Osteoblast (primary cell): Measurements from ENCODE around the gene CHSY1. TPM values are rescaled to one million over a fixed set of nuclear protein-coding genes. Genes with fewer than 3 reads are reported as not detected.

Experiments
- DNase-seq: peaks from one replicate; pipeline ENCODE4 v3.0.0; 2011; ENCODE audit warnings: low spot score, mixed read lengths; ENCODE audit not compliant: insufficient read length; ENCODE audit errors: missing footprints
- H2AFZ ChIP-seq: 2 replicates; pipeline ENCODE4 v1.6.0; 2011; ENCODE audit warnings: mild to moderate bottlenecking, low read length
- H3K27ac ChIP-seq: 2 replicates; pipeline ENCODE4 v1.5.1; 2011; ENCODE audit warnings: mild to moderate bottlenecking, low read depth, low read length, moderate library complexity
- H3K27me3 ChIP-seq: 2 replicates; pipeline ENCODE4 v1.6.0; 2012; ENCODE audit warnings: mild to moderate bottlenecking, control low read depth, inconsistent platforms, low read length, moderate library complexity; ENCODE audit not compliant: insufficient read depth
- H3K36me3 ChIP-seq: 2 replicates; pipeline ENCODE4 v1.5.1; 2011; ENCODE audit warnings: mild to moderate bottlenecking, low read length, control low read depth, moderate library complexity; ENCODE audit not compliant: insufficient read depth
- H3K4me1 ChIP-seq: 2 replicates; pipeline ENCODE4 v1.5.1; 2011; ENCODE audit warnings: mild to moderate bottlenecking, low read length, control low read depth, moderate library complexity; ENCODE audit not compliant: insufficient read depth
- H3K4me2 ChIP-seq: 2 replicates; pipeline ENCODE4 v1.6.0; 2011; ENCODE audit warnings: mild to moderate bottlenecking, low read length; ENCODE audit not compliant: insufficient read depth
- H3K4me3 ChIP-seq: fragments of 200-600 bp; sonication (generic); 3 replicates; pipeline ENCODE4 v1.5.1; 2012; ENCODE audit warnings: mild to moderate bottlenecking, low read length, inconsistent platforms; ENCODE audit not compliant: insufficient read depth
- H3K79me2 ChIP-seq: 2 replicates; pipeline ENCODE4 v1.6.0; 2012; ENCODE audit warnings: mild to moderate bottlenecking, low read length, control low read depth, inconsistent platforms; ENCODE audit not compliant: insufficient read depth
- H3K9me3 ChIP-seq: 2 replicates; pipeline ENCODE4 v1.5.1; 2011; ENCODE audit warnings: low read depth, low read length, control low read depth
- H4K20me1 ChIP-seq: 2 replicates; pipeline ENCODE4 v1.6.0; 2012; ENCODE audit warnings: mild to moderate bottlenecking, low read length, control low read depth; ENCODE audit not compliant: insufficient read depth
- total RNA-seq: library from RNA; depleted of rRNA; stranded (reverse); fragments of >200 nt; gene quantifications from 2 replicates; pipeline ENCODE4 v1.2.3, GENCODE V29; 2012
- TF ChIP-seq, protein P1 (sequence below): IDR thresholded peaks from 2 replicates; pipeline ENCODE4 v1.5.1; 2011; ENCODE audit warnings: mild to moderate bottlenecking, low read depth, low read length, moderate library complexity; ENCODE audit errors: extremely low read depth

CHSY1 gene
- total RNA-seq, 1 donor = 39.1 TPM

DNA sequence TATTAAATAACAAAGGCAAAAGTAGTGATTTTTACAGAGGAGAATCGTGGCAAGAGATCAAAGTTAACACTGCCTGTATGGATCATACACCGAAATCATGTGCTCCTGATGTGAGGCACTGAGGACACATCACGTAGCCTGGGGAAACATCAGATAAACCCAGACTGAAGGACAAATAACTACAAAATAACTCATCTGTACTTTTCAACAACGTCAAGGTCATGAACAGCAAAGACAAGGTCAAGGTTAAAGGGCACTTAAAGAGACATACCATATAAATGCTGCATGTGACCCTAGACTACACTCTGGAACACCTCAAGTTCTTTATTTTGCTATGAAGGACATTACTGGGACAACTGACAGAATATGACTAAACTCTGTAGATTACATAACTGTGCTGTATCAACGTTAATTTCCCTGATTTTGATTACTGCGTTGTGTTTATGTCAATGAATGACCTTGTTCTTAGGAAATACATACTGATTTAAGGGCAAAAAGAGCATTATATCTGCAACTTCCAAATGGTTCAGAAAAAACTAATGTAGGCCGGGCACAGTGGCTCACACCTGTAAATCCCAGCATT is 48.1 kb downstream of the CHSY1 start:
- Histone ChIP-seq H3K27ac (peak overlapping the region; percentile 19), H2AFZ (no peak overlapping the region), H3K27me3 (no peaks in the 10 kb centered on the region), H3K4me2 (no peak overlapping the region), H3K9me3 (no peaks in the 10 kb centered on the region), H4K20me1 (peaks cover 17% of the 10 kb centered on the region), H3K36me3 (no peaks in the 10 kb centered on the region), H3K4me1 (peaks cover 78% of the 10 kb centered on the region), H3K4me3 (no peak overlapping the region), H3K79me2 (peaks cover 81% of the 10 kb centered on the region)
- TF ChIP-seq, protein P1, sequence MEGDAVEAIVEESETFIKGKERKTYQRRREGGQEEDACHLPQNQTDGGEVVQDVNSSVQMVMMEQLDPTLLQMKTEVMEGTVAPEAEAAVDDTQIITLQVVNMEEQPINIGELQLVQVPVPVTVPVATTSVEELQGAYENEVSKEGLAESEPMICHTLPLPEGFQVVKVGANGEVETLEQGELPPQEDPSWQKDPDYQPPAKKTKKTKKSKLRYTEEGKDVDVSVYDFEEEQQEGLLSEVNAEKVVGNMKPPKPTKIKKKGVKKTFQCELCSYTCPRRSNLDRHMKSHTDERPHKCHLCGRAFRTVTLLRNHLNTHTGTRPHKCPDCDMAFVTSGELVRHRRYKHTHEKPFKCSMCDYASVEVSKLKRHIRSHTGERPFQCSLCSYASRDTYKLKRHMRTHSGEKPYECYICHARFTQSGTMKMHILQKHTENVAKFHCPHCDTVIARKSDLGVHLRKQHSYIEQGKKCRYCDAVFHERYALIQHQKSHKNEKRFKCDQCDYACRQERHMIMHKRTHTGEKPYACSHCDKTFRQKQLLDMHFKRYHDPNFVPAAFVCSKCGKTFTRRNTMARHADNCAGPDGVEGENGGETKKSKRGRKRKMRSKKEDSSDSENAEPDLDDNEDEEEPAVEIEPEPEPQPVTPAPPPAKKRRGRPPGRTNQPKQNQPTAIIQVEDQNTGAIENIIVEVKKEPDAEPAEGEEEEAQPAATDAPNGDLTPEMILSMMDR = no peak
- DNase-seq = no peak

DNA sequence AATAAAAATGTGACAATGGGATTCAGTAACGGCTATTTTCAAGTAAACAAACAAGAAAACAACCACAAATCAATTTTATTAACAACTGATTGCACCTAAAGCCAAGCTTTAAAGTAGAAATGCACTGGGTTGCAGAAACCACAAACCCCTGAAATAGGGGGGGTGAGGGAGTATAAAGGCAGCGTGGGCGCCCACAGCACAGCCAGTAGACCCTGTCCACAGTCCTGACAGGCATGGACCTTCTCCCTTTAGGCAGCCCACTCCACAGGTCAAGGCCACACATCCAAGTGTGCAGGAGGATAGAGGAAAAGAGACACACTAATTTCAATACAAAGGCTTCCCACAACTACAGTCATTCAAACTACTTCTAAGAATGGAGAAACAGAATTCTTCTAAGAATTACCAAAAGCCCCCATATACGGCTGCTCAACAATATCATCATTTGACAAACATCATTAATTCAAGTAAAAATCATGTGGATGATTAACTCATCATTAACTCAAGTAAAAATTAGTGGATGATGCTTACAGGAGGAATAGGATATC is 48.7 kb downstream of the CHSY1 start:
- TF ChIP-seq, protein P1 = no peak

DNA sequence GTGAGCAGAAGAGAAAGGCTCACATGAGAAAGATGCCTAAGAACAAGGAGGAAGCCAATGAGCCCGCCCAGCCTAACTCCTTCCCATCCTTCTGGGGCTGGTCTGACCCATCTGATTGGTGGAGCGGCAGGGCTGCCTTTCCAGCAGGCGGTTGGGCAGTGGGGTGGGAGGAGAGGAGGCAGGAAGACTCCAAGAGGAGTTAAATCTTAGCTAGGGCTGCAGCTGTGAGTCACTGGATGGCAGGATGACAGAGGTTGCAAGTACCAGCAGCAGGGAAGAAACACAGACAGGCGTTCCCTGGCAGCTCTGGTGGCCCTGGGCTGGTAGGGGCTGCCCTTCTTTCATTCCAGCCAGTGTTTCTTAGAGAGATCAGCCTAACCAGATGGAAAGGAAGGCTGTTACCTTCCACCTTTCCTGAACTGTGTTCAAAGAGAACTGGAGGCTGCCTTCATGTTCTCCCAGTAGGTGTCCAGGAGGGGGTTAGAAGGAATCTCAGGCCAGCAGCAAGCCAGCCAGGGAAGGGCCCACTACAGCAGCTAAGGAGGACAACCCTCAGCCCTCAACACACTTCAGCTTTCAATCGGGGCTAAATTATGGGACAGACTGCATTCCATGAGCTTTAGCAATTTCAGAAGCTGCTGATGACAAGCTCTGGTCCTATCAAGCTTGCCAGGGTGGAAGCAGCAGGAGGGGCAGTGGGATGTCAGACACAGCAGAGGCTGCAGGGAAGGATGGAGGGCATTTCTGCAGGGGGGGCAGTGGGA is 50.3 kb downstream of the CHSY1 start:
- H3K4me1 ChIP-seq = peaks cover 64% of the 10 kb centered on the region
- DNase-seq = peak; percentile 90
- H2AFZ ChIP-seq = no peak overlapping the region
- peaks cover 81% of the 10 kb centered on the region for H3K79me2 ChIP-seq
- peak overlapping the region; percentile 73 for H3K4me2 ChIP-seq
- H3K27me3 ChIP-seq = no peaks in the 10 kb centered on the region
- TF ChIP-seq, protein P1 = no peak
- peak overlapping the region; percentile 95 for H3K27ac ChIP-seq
- H3K9me3 ChIP-seq = no peaks in the 10 kb centered on the region
- H4K20me1 ChIP-seq = peaks cover 17% of the 10 kb centered on the region
- H3K4me3 ChIP-seq = peak overlapping the region; percentile 26
- no peaks in the 10 kb centered on the region for H3K36me3 ChIP-seq

More for the DNA sequence above, 48.7 kb downstream of the CHSY1 start:
- DNase-seq = no peak
- H4K20me1 ChIP-seq = peaks cover 17% of the 10 kb centered on the region
- H2AFZ ChIP-seq = no peak overlapping the region
- H3K4me2 ChIP-seq = no peak overlapping the region
- peaks cover 78% of the 10 kb centered on the region for H3K4me1 ChIP-seq
- no peak overlapping the region for H3K4me3 ChIP-seq
- H3K9me3 ChIP-seq = no peaks in the 10 kb centered on the region
- H3K27ac ChIP-seq = peak overlapping the region; percentile 31
- no peaks in the 10 kb centered on the region for H3K27me3 ChIP-seq
- no peaks in the 10 kb centered on the region for H3K36me3 ChIP-seq
- peaks cover 81% of the 10 kb centered on the region for H3K79me2 ChIP-seq

DNA sequence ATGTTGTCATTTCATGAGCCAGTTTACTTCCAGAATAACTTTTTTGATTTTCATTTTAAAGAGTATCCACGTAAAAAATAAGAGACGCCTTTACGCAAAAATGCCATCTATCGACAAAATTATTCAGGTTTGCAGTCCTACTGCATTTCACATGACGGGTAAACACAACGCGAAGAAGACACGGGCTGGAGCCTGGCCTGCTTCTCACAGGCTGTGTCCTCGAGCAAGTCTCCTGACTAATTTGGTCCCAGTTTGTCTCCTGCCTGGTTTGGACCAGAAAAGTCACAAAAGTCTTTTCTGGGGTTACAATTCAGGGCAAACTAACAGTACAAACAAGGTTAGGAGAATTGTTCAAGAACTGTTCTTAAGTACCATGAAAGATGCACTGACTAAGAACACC is 51.7 kb downstream of the CHSY1 start:
- no peak overlapping the region for H3K4me3 ChIP-seq
- no peak for DNase-seq
- no peaks in the 10 kb centered on the region for H3K9me3 ChIP-seq
- H3K27me3 ChIP-seq = no peaks in the 10 kb centered on the region
- H3K4me2 ChIP-seq = peak overlapping the region; percentile 74
- H2AFZ ChIP-seq = no peak overlapping the region
- peaks cover 16% of the 10 kb centered on the region for H4K20me1 ChIP-seq
- H3K79me2 ChIP-seq = peaks cover 81% of the 10 kb centered on the region
- no peaks in the 10 kb centered on the region for H3K36me3 ChIP-seq
- peak overlapping the region; percentile 95 for H3K27ac ChIP-seq
- H3K4me1 ChIP-seq = peaks cover 52% of the 10 kb centered on the region
- TF ChIP-seq, protein P1 = no peak
